ENCODE results near the gene C3orf20. TPM values are rescaled to one million over a fixed set of nuclear protein-coding genes. Genes with fewer than 3 reads are reported as not detected.

C3orf20 gene
- total RNA-seq, 4 donors from 2014 or later: 0.11 TPM; not detected in 3

GRCh38 chr3:14796403-14797077 is 121.6 kb downstream of the C3orf20 start:
- intact Hi-C loops (cut with DNase I): no loop called here
- Histone ChIP-seq H3K36me3 (no peaks in the 10 kb centered on the region), H3K4me3 (no peak overlapping the region), H3K27ac (replicated peaks in 1 of 4) (peak overlapping the region in 1 of 4 donors; percentile 27), H3K27me3 (peaks cover 0 to 3% (median 0%) of the 10 kb centered on the region in 4 donors), H3K9me3 (no peaks in the 10 kb centered on the region), H3K4me1 (peaks cover 16 to 38% (median 27%) of the 10 kb centered on the region in 4 donors)
- 64% methylated on average over 14 of the region's 14 CpGs for WGBS
- DNase-seq (ENCODE audit: extremely low spot score): no peak
- no peak for TF ChIP-seq POLR2AphosphoS5 (IDR thresholded peaks at IDR 0.05)

GRCh38 chr3:14797731-14798130 is 122.8 kb downstream of the C3orf20 start:
- Histone ChIP-seq H3K36me3 (no peaks in the 10 kb centered on the region), H3K27me3 (no peaks in the 10 kb centered on the region), H3K27ac (replicated peaks in 1 of 4) (no peak overlapping the region), H3K4me3 (no peak overlapping the region), H3K9me3 (no peaks in the 10 kb centered on the region), H3K4me1 (peaks cover 13 to 29% (median 22%) of the 10 kb centered on the region in 4 donors)
- intact Hi-C loops (cut with DNase I): no loop called here
- WGBS: 71% methylated on average over 3 of the region's 4 CpGs
- no peak for DNase-seq (ENCODE audit: extremely low spot score)
- TF ChIP-seq, protein P1, sequence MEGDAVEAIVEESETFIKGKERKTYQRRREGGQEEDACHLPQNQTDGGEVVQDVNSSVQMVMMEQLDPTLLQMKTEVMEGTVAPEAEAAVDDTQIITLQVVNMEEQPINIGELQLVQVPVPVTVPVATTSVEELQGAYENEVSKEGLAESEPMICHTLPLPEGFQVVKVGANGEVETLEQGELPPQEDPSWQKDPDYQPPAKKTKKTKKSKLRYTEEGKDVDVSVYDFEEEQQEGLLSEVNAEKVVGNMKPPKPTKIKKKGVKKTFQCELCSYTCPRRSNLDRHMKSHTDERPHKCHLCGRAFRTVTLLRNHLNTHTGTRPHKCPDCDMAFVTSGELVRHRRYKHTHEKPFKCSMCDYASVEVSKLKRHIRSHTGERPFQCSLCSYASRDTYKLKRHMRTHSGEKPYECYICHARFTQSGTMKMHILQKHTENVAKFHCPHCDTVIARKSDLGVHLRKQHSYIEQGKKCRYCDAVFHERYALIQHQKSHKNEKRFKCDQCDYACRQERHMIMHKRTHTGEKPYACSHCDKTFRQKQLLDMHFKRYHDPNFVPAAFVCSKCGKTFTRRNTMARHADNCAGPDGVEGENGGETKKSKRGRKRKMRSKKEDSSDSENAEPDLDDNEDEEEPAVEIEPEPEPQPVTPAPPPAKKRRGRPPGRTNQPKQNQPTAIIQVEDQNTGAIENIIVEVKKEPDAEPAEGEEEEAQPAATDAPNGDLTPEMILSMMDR (IDR thresholded peaks at IDR 0.05): no peak
- no peak for TF ChIP-seq POLR2A (IDR thresholded peaks at IDR 0.05; ENCODE audit: low read depth)
- no peak for TF ChIP-seq POLR2AphosphoS5 (IDR thresholded peaks at IDR 0.05)
- no peak for TF ChIP-seq EP300 (IDR thresholded peaks at IDR 0.05)

DNA sequence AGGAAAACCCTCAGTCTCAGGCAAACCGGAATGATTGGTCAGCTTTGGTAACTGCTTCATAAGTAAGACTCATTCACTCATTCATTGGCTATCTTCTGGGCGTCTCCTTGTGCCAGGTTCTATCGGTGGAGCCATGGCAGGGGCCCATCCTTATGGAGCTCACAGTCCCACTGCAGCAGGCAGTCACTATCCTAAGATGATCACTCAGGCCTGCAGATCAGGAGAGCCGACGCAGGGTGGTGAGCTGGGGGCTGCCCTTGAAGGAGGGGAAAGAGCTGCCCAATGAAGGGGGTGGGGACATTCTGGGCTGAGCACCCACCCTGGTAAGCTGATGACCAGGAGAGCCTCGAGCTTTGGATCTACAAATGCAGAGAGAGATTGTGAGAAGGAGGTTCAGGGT is 123.3 kb downstream of the C3orf20 start:
- Histone ChIP-seq H3K4me3 (no peak overlapping the region), H3K36me3 (no peaks in the 10 kb centered on the region), H3K9me3 (no peaks in the 10 kb centered on the region), H3K4me1 (peaks cover 8 to 26% (median 18%) of the 10 kb centered on the region in 4 donors), H3K27me3 (no peaks in the 10 kb centered on the region), H3K27ac (replicated peaks in 1 of 4) (no peak overlapping the region)
- TF ChIP-seq POLR2AphosphoS5 (IDR thresholded peaks at IDR 0.05) (no peak), EP300 (IDR thresholded peaks at IDR 0.05) (no peak), POLR2A (IDR thresholded peaks at IDR 0.05; ENCODE audit: low read depth) (no peak)
- TF ChIP-seq, protein P1 (IDR thresholded peaks at IDR 0.05): no peak
- no peak for DNase-seq (ENCODE audit: extremely low spot score)
- intact Hi-C loops (cut with DNase I): no loop called here
- WGBS: 78% methylated on average over 5 of the region's 6 CpGs

- Histone ChIP-seq H3K4me3 (no peak overlapping the region), H3K9me3 (no peaks in the 10 kb centered on the region), H3K36me3 (no peaks in the 10 kb centered on the region), H3K4me1 (peaks cover 0 to 26% (median 16%) of the 10 kb centered on the region in 4 donors), H3K27ac (replicated peaks in 1 of 4) (no peak overlapping the region), H3K27me3 (peaks cover 0 to under 1% (median 0%) of the 10 kb centered on the region in 4 donors)
- TF ChIP-seq EP300 (IDR thresholded peaks at IDR 0.05) (no peak), POLR2AphosphoS5 (IDR thresholded peaks at IDR 0.05) (no peak), POLR2A (IDR thresholded peaks at IDR 0.05; ENCODE audit: low read depth) (no peak)
- TF ChIP-seq, protein P1 (IDR thresholded peaks at IDR 0.05): no peak
- no peak for DNase-seq (ENCODE audit: extremely low spot score)
- WGBS: 81% methylated on average over 4 of the region's 4 CpGs
- intact Hi-C loops (cut with DNase I): no loop called here
These were observed 124.2 kb downstream of the C3orf20 start for GRCh38 chr3:14799146-14799545.

DNA sequence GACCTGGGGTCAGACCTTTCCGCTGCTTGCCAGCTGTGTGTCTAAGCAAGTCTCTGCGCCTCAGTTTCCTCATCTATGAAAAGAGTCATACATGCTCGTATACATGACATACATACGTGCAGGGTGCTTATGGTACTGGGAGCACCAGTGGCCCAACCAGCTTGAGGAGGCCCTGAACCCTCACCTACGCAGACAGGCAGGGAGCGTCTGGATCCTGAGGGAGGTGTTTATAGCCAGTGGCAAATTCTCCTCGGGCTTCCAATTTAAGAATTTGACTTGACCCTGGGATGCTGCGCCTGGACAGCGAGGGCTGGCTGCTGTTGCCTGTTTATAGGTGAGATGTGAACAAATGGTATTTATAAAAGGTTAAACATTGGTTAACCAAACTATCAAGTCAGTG is 126.1 kb downstream of the C3orf20 start:
- TF ChIP-seq EP300 (IDR thresholded peaks at IDR 0.05) (no peak), POLR2A (IDR thresholded peaks at IDR 0.05; ENCODE audit: low read depth) (no peak), POLR2AphosphoS5 (IDR thresholded peaks at IDR 0.05) (no peak)
- TF ChIP-seq, protein P1 (IDR thresholded peaks at IDR 0.05): no peak

More for the DNA sequence above, 126.1 kb downstream of the C3orf20 start:
- DNase-seq (ENCODE audit: extremely low spot score): no peak
- Histone ChIP-seq H3K27me3 (peaks cover 0 to 17% (median 0%) of the 10 kb centered on the region in 4 donors), H3K4me3 (no peak overlapping the region), H3K36me3 (no peaks in the 10 kb centered on the region), H3K4me1 (peaks cover 16 to 40% (median 25%) of the 10 kb centered on the region in 4 donors), H3K27ac (replicated peaks in 1 of 4) (no peak overlapping the region), H3K9me3 (no peaks in the 10 kb centered on the region)
- 80% methylated on average over 7 of the region's 9 CpGs for WGBS
- intact Hi-C loops (cut with DNase I): no loop called here
